ENCODE data around the gene PHF20.
"Not testable (repeated sequence)": the region's sequence is repeated elsewhere in the genome, so short reads cannot be mapped to it uniquely, and the experiment has no call there.

The PHF20 gene

DNA sequence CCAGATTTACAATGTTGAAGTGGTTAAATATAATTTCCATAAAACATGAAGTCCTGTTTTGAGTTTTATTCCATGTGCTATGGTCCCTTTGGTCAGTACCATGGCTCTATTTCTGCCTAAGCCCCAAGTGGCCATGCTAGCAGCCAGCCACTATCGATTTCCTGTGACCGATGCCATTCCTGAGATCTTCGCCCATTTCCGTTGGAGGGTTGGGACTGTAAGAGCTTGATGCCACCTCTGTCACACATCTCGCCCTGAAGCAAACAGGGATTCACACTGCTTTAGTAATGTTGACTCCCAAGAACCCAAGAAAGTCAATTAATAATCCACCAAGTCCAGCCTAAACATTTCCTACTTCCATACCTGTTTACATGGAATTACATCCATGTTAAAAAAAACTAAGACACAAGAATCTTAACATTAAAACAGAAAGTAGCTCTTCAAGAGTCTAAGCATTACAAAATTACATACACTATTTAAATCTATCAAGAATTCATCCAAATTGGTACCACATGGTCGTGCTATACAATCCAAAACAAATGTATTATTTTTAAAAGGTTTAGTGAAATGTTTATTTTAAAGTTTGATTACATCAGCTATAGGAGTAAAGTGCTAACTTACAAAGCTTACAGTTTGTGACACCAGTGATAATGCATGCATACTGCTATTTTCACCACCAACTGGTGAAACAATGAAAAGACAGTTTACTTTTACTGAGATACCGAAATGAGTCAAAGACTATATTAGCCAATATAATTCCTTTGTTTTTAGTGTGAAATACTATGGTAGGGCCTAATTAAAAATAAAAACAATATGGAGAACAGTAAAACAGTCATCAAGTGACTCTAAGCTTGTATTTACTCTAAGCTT lies 32.3 kb upstream of the PHF20 start:
- DNase-seq, result no peak
- Mint-ChIP-seq H3K9me3 (no peaks in the 10 kb centered on the region), H3K4me1 (peaks cover 58% of the 10 kb centered on the region), H3K27me3 (ENCODE audit: low read depth, poor library complexity) (peaks cover 5% of the 10 kb centered on the region), H3K36me3 (ENCODE audit: low read depth) (peaks cover 58% of the 10 kb centered on the region), H3K4me3 (peak overlapping the region; percentile 99), H3K27ac (peak overlapping the region; percentile 78)
- TF ChIP-seq, protein P1, sequence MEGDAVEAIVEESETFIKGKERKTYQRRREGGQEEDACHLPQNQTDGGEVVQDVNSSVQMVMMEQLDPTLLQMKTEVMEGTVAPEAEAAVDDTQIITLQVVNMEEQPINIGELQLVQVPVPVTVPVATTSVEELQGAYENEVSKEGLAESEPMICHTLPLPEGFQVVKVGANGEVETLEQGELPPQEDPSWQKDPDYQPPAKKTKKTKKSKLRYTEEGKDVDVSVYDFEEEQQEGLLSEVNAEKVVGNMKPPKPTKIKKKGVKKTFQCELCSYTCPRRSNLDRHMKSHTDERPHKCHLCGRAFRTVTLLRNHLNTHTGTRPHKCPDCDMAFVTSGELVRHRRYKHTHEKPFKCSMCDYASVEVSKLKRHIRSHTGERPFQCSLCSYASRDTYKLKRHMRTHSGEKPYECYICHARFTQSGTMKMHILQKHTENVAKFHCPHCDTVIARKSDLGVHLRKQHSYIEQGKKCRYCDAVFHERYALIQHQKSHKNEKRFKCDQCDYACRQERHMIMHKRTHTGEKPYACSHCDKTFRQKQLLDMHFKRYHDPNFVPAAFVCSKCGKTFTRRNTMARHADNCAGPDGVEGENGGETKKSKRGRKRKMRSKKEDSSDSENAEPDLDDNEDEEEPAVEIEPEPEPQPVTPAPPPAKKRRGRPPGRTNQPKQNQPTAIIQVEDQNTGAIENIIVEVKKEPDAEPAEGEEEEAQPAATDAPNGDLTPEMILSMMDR (IDR thresholded peaks at IDR 0.05), result no peak

DNA sequence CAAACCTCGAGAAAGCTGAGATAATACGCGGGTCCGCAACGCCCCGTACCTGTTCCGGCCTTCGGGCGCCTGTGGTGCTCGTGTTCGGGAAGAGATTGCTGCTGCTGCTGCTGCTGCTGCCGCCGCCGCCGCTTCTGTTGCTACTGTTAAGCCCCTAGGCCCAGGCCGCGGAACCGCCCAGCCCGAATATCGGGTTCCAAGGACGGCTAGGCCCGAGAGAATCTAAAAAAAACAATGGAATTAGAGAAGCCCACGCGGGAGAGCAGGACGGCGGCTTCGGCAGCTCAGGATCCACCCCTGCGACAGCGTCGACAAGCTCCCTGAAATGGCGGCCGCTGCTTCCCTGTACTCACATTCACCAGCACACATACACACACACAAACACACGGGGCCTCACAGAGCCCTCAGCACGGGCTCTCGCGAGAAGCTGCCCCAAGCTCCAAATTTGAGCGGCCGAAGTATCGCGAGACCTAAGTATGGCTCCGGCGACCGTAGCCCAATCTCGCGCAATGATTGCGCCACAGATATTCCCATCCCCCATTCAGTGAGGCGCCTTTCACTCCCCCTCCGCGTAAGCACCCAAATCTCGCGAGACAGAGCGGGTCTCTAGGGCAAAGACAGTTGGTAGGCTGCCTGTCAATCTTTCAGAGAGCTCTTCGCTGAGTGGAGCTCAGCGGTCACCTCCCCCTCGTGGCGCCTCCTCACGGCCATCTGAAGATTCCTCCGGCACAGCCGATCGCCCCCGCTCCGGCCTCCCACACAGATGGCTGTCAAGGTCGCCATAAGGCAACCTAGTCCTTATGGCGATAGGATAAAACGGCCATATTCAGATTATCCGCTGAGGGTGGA lies 29.7 kb upstream of the PHF20 start, which contains the start of gene RBM39:
RBM39 (minus strand) TSS at position 369 of the 849 bp plus-strand sequence. CDS start 1,386 bp downstream, outside the sequence.
- Mint-ChIP-seq H3K4me1 (peaks cover 50% of the 10 kb centered on the region), H3K27me3 (ENCODE audit: low read depth, poor library complexity) (peaks cover 5% of the 10 kb centered on the region), H3K36me3 (ENCODE audit: low read depth) (peaks cover 40% of the 10 kb centered on the region)

DNA sequence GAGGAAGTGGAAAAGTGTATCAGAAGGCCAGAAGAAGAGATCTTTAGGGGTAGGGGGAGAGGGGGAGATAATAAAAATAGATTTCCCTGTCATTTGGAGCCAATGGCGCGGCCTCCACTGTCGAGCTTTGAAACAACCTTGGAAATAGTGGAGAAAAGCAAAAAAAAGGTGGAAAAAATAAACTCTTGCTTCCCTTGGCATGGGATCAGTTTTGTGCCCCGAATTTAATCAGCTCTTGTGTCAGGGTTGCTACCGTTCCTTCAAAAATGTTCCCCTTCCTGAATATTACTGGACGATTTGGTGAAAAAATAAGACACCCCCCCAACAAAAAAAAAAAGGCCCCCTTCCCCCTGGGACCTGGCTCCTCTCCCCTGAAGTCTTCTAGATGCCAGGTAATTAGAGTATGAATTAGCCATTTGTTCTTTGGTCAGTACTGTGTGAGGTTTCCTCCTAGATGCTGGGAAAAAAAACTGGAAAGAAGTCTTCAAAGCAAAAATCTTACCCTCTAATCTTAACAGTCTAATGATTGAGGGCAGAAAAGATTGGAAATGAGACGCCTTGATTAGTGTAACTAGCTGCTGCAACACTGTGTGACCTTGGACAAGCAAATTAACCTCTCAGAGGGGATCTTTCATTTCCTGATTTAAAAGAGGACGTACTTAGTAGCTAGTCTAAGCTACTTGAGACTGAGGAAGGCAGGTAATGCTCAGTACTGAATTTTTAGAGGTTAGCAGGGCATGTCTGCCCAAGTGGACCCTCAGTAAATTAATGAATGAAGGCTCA lies 28.9 kb upstream of the PHF20 start:
- Mint-ChIP-seq H3K9me3 (peaks cover 3% of the 10 kb centered on the region), H3K36me3 (ENCODE audit: low read depth) (peaks cover 35% of the 10 kb centered on the region), H3K4me3 (peak overlapping the region; percentile 99), H3K4me1 (peaks cover 50% of the 10 kb centered on the region), H3K27ac (peak overlapping the region; percentile 98), H3K27me3 (ENCODE audit: low read depth, poor library complexity) (peaks cover 5% of the 10 kb centered on the region)
- no peak for DNase-seq
- TF ChIP-seq, protein P1 (IDR thresholded peaks at IDR 0.05), result no peak

More for the DNA sequence above, 29.7 kb upstream of the PHF20 start, which contains the start of gene RBM39:
- peak within 1 kb of the TSS; percentile 99 for H3K4me3 Mint-ChIP-seq
- H3K9me3 Mint-ChIP-seq, result peaks cover 3% of the 10 kb centered on the region
- peak; percentile 98 for DNase-seq
- peak within 1 kb of the TSS; percentile 98 for H3K27ac Mint-ChIP-seq
- TF ChIP-seq, protein P1 (IDR thresholded peaks at IDR 0.05), result no peak

DNA sequence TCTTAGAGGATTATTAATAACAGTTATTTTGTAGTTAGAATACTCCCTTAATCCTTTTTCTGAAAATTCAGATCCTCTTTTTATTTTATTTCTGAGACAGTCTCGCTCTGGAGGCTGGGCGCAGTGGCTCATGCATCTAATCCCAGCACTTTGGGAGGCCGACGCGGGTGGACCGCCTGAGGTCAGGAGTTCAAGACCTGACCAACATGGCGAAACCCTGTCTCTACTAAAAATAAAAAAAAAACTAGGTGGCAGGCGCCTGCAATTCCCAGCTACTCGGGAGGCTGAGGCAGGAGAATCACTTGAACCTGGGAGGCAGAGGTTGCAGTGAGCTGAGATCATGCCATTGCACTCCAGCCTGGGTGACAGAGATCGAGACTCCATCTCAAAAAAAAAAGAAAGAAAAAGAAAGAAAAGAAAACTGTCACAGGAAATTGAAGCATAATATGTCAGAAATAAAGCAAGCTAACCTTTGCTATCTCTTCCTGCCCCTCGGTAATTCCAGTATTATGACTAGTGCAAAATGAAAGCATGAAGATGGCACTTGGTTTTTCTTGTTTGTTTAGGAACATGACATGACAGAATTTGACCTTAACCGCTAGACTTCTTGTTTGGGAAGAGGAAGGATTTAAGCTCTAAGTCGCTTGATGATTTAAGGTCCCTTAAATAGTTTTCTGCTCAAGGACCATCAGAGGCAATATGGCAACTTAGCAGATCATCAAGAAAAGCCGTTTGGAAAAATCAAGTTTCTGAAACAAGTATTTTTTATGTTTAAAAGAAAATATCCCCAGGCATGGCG lies 27.9 kb upstream of the PHF20 start:
- Mint-ChIP-seq H3K27me3 (ENCODE audit: low read depth, poor library complexity) (peaks cover 5% of the 10 kb centered on the region), H3K36me3 (ENCODE audit: low read depth) (peaks cover 25% of the 10 kb centered on the region), H3K27ac (peak overlapping the region; percentile 85), H3K4me1 (peaks cover 42% of the 10 kb centered on the region), H3K9me3 (peaks cover 3% of the 10 kb centered on the region), H3K4me3 (peak overlapping the region; percentile 99)
- peak; percentile 17 for DNase-seq
- TF ChIP-seq, protein P1 (IDR thresholded peaks at IDR 0.05), result no peak

GRCh38 chr20:35744492-35744841 lies 27.3 kb upstream of the PHF20 start:
- not testable (repeated sequence) for DNase-seq; H3K27ac Mint-ChIP-seq; H3K27me3 Mint-ChIP-seq (ENCODE audit: low read depth, poor library complexity); H3K9me3 Mint-ChIP-seq; H3K4me3 Mint-ChIP-seq
- Mint-ChIP-seq H3K4me1 (peaks cover 39% of the 10 kb centered on the region), H3K36me3 (ENCODE audit: low read depth) (peaks cover 20% of the 10 kb centered on the region)

Measured in nephron progenitor cell (in vitro differentiated cells).